Gastrocnemius medialis (tissue), 4 donors: Measurements from ENCODE around the gene ACTL10.

Experiments used
- CTCF ChIP-seq, 5 experiments: fragments of 450-650 bp in 3 of 5; fragments of 200-600 bp in 2 of 5; sonication (generic) in 2 of 5; IDR thresholded peaks in 4 of 5; conservative IDR thresholded peaks in 1 of 5; 1 replicate in 4 of 5; 2 replicates in 1 of 5; pipeline ENCODE4 v1.5.1; 2016 to 2019; ENCODE audit warnings: antibody characterized with exemption in 5 of 5, mild to moderate bottlenecking in 3 of 5, moderate library complexity in 3 of 5
- POLR2A ChIP-seq, 2 donors: fragments of 450-650 bp; IDR thresholded peaks; one replicate each; pipeline ENCODE4 v1.6.1; 2017; ENCODE audit warnings: antibody characterized with exemption in 2 of 2, mild to moderate bottlenecking in 2 of 2, moderate library complexity in 2 of 2

GRCh38 chr20:33707668-33708067 lies 40.9 kb downstream of the ACTL10 start:
- TF ChIP-seq CTCF (IDR thresholded peaks at IDR 0.05 in 4 of 5, conservative IDR thresholded peaks at IDR 0.05 in 1 of 5) (no peak), POLR2A (IDR thresholded peaks at IDR 0.05) (no peak)
